ENCODE measurements around the gene MEX3A. TPM values are rescaled to one million over a fixed set of nuclear protein-coding genes. Genes with fewer than 3 reads are reported as not detected.

MEX3A gene
- total RNA-seq, 4 donors from 2014 or later: 0.17 to 0.57 (median 0.27) TPM

GRCh38 chr1:156053768-156054499 is 28.3 kb downstream of the MEX3A start, which contains the start of gene UBQLN4:
TSS of gene UBQLN4 (minus strand) at chr1:156053798. CDS start at chr1:156053701, 97 bp downstream.
- TF ChIP-seq, protein P1, sequence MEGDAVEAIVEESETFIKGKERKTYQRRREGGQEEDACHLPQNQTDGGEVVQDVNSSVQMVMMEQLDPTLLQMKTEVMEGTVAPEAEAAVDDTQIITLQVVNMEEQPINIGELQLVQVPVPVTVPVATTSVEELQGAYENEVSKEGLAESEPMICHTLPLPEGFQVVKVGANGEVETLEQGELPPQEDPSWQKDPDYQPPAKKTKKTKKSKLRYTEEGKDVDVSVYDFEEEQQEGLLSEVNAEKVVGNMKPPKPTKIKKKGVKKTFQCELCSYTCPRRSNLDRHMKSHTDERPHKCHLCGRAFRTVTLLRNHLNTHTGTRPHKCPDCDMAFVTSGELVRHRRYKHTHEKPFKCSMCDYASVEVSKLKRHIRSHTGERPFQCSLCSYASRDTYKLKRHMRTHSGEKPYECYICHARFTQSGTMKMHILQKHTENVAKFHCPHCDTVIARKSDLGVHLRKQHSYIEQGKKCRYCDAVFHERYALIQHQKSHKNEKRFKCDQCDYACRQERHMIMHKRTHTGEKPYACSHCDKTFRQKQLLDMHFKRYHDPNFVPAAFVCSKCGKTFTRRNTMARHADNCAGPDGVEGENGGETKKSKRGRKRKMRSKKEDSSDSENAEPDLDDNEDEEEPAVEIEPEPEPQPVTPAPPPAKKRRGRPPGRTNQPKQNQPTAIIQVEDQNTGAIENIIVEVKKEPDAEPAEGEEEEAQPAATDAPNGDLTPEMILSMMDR (IDR thresholded peaks at IDR 0.05; ENCODE audit: low read depth): no peak

DNA sequence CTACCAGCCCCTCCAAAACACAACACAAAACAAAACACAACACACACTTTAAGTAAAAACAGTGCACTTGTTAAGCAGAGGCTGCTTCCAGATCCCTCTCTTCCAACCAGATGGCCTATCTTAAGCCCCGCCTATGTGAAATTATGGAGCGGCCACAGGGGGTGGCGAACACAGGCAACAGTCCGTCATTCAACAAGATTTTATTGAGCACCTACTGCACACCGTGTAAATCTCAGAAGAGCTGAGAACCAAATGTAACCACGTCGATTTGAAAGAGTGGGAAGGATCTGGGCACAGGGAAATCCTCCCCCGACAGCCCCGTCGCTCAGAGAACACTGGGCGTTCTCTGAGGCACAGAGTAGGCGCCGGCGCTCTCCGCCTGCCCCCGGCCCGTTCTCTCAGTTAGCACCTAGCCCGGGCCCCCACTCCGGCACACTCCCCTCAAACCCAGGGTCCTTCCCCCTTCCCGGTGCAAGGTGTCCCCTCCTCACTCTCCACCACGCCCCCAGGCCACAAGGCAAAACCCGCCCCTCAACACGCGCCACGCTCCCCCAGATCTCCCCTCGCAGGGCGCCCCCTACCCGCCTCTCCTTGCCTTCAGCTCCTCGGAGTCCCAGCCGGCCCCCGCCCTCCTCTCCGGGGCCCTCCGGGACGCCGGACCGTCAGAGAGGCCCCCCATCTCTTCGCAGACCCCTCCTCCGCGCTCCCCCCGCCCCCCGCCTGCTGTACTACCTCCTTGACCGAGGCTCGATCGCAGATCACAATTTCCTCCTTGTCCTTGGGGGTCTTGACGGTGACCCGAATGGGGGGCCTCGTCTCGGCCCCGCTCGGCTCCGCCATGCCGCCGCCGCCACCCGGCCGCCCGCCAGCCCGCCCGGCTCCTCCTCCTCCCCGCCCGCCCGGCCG is 29.1 kb downstream of the MEX3A start:
- TF ChIP-seq, protein P1 (IDR thresholded peaks at IDR 0.05; ENCODE audit: low read depth): no peak

- TF ChIP-seq, protein P1 (IDR thresholded peaks at IDR 0.05; ENCODE audit: low read depth): no peak
These were observed 31.1 kb downstream of the MEX3A start for GRCh38 chr1:156051011-156051725.

GRCh38 chr1:156050376-156050775 is 31.9 kb downstream of the MEX3A start:
- TF ChIP-seq, protein P1 (IDR thresholded peaks at IDR 0.05; ENCODE audit: low read depth): no peak

GRCh38 chr1:156048663-156049258 is 33.5 kb downstream of the MEX3A start:
- TF ChIP-seq, protein P1 (IDR thresholded peaks at IDR 0.05; ENCODE audit: low read depth): no peak

DNA sequence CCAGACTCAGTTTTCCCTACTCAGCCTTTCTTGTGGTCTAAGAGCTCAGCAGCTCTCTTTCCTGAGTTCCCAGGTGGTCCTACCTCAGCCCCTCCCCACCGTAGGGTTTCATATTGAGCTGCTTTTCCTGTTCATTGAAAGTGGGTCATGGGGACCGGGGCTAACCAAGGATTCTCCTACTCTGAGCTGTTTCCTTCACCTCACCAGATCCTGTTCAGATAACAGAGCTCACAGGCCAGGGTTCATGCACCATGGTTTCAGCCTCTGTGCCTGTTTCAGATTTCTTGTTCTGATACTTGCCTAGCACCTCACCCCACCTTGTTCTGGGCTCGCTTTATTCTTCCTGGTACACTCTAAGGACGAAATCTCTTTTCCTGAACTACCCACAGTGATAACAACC is 37.2 kb downstream of the MEX3A start:
- TF ChIP-seq, protein P1 (IDR thresholded peaks at IDR 0.05; ENCODE audit: low read depth): no peak

Data from subcutaneous adipose tissue (tissue), 4 donors.